ENCODE results near the gene JADE2.

- TF ChIP-seq CTCF (conservative IDR thresholded peaks at IDR 0.05; ENCODE audit: low read depth in 2 of 2) (no peak), POLR2AphosphoS5 (IDR thresholded peaks at IDR 0.05; ENCODE audit: low read depth) (no peak), EZH2phosphoT487 (IDR thresholded peaks at IDR 0.05; ENCODE audit: unreplicated experiment) (no peak), ZNF331 (CRISPR knock-in tag; IDR thresholded peaks at IDR 0.05; ENCODE audit: low read depth) (no peak), EZH2 (IDR thresholded peaks at IDR 0.05; ENCODE audit: low read depth, unreplicated experiment) (no peak), REST (IDR thresholded peaks at IDR 0.05; ENCODE audit: unreplicated experiment) (no peak), ZNF114 (CRISPR knock-in tag; IDR thresholded peaks at IDR 0.05) (no peak), JUNB (IDR thresholded peaks at IDR 0.05; ENCODE audit: unreplicated experiment) (no peak), ZNF462 (CRISPR knock-in tag; IDR thresholded peaks at IDR 0.05) (no peak), CREB1 (CRISPR knock-in tag; IDR thresholded peaks at IDR 0.05; ENCODE audit: low read depth) (no peak), NANOG (IDR thresholded peaks at IDR 0.05; ENCODE audit: borderline replicate concordance) (no peak), ETS1 (IDR thresholded peaks at IDR 0.05) (no peak), STAT1 (IDR thresholded peaks at IDR 0.05; ENCODE audit: unreplicated experiment) (no peak)
Observed at GRCh38 chr5:134570365-134570758, 44.9 kb downstream of the JADE2 start.

Data from GM23338 (cell line).